CD1c-positive myeloid dendritic cell (primary cell): Measurements from ENCODE around the gene SLC25A19.
A peak's percentile ranks its signal among the peaks of the same experiment; 100 is the strongest.

ENCODE experiments used
- DNase-seq: peaks from one replicate; pipeline ENCODE4 v3.0.0-alpha.2; 2016; ENCODE audit errors: extremely low spot score

The SLC25A19 gene

GRCh38 chr17:75241502-75241901 is 47.7 kb downstream of the SLC25A19 start:
- DNase-seq: no peak

GRCh38 chr17:75241143-75241430 is 48.1 kb downstream of the SLC25A19 start:
- no peak for DNase-seq

GRCh38 chr17:75240394-75241142 is 48.7 kb downstream of the SLC25A19 start:
- peak; percentile 41 for DNase-seq

GRCh38 chr17:75239778-75240393 is 49.3 kb downstream of the SLC25A19 start:
- DNase-seq: no peak

- no peak for DNase-seq
Measured at GRCh38 chr17:75239214-75239613, 50.0 kb downstream of the SLC25A19 start.

- DNase-seq: peak; percentile 77
Measured at GRCh38 chr17:75238684-75239191, 50.5 kb downstream of the SLC25A19 start.

- DNase-seq: no peak
Measured at GRCh38 chr17:75238020-75238580, 51.1 kb downstream of the SLC25A19 start.

GRCh38 chr17:75237100-75238014 is 51.9 kb downstream of the SLC25A19 start:
- no peak for DNase-seq

GRCh38 chr17:75232786-75233185 is 56.4 kb downstream of the SLC25A19 start:
- no peak for DNase-seq

GRCh38 chr17:75231741-75232464 is 57.3 kb downstream of the SLC25A19 start:
- no peak for DNase-seq

- no peak for DNase-seq
Measured at GRCh38 chr17:75231071-75231470, 58.2 kb downstream of the SLC25A19 start.

- DNase-seq: peak; percentile 74
Measured at GRCh38 chr17:75228847-75229246, 60.4 kb downstream of the SLC25A19 start.

GRCh38 chr17:75228305-75228704 is 60.9 kb downstream of the SLC25A19 start:
- peak; percentile 96 for DNase-seq

- DNase-seq: no peak
Measured at GRCh38 chr17:75227729-75228128, 61.5 kb downstream of the SLC25A19 start.

GRCh38 chr17:75225016-75225415 is 64.2 kb downstream of the SLC25A19 start:
- DNase-seq: no peak
